HG03520 (cell line): ENCODE results near the gene XIRP2.

ENCODE experiments used
- ATAC-seq: cut with Tn5 transposase; IDR thresholded peaks from one replicate; pipeline ENCODE4 v1.9.1; 2021; ENCODE audit warnings: mild to moderate bottlenecking, moderate library complexity; ENCODE audit not compliant: unreplicated experiment

The XIRP2 gene

DNA sequence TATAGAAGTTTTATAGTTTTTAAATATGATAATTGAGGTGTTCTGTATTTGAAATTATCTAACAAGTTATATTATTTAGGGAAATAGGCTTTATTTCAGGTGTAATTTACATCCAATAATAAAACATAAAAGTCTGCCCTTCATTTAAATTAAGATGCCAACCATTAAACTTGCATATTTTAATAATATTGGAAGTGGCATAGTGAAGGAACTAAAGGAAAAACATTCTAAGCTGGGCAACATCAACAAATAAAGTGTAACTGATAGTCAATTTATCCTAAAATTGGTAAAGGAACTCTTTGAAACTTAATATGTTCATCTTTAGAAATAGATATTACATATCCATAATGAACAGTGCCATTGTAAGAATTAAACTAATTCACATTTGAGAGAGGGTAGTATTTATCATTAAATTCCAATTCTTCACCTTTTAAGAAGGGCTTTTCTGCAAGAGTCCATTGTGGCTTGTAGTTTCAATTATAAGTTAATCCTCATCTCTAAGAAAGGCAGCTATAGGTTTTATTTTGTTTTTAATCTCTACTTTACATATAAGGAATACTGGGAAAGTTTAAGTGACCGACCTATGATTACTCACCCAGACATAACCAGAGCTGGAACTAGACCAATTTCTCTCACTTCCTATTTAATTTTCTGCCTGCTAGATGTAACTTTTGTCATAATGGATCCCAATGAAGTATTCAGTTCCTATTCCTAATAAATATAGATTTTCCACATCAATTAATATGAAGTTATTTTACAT, 401.6 kb downstream of the XIRP2 start:
- no peak for ATAC-seq

DNA sequence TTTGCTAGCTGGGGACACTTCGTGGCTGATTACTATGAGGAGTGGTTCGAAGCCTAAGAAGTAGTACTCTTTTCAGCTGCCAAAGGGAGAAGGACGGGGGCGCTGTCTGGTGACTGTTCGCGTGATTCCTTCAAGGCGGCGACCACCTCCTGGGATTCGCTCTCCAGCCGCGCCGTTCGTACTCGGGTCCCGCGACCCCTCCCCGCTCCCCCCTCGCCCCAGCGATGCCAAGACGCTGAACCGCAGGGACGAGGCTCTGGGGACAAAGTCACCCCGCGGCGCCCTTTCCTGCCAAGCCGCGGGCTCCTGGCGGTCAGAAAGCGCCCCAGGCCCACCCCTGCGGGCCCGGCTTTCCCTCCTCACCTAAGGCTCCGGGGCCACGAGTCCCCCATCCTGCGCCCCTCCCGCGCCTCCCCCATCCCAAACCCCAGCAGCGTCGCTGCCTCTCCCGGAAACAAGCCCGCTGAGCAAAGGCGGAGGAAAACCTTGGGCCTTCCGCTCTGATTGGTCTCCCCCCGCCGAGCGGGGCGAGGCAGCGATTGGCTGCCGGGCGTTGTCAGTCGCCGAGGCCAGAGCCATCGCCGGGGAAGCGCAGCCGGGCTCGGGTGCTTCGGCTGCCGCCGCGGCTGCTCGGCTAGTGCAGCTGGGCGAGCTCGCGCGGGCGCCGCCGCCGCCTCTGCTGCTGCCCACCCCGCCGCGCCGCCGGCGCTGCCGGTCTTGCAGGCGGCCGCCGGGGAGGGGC, 404.3 kb downstream of the XIRP2 start, which contains the start of gene B3GALT1:
TSS of gene B3GALT1 (plus strand) at position 572 of the 742 bp plus-strand sequence.
- ATAC-seq, result peak; percentile 99

DNA sequence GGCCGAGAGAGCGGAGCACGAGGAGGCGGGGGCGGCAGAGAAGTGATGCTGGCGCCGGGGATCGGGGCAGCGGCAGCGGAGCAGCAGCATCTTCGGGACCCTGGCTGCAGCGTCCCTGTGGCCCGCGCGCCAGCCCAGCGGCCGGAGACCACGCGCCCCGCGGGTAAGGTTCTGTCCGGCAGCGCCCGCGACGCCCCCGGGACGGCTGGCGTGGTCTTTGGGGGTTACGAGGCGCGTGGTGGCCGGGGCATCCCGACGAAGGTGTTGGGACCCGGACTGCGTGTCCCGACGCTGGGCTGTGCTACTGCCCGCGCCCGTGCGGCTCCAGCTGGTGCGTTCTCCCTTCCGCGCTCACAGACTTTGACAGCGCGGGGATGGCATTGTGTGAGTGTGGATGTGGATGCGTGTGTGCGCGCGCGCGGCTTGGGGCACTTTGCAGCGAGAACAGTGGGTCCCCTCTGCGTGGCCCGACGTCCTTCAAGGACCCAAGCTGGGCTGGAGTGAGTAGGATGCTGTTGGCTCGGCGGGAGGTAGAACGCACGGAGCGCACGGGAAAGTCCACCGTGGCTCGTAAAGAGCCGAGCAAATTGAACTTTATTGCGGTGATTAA, 405.0 kb downstream of the XIRP2 start:
- ATAC-seq, result peak; percentile 4

DNA sequence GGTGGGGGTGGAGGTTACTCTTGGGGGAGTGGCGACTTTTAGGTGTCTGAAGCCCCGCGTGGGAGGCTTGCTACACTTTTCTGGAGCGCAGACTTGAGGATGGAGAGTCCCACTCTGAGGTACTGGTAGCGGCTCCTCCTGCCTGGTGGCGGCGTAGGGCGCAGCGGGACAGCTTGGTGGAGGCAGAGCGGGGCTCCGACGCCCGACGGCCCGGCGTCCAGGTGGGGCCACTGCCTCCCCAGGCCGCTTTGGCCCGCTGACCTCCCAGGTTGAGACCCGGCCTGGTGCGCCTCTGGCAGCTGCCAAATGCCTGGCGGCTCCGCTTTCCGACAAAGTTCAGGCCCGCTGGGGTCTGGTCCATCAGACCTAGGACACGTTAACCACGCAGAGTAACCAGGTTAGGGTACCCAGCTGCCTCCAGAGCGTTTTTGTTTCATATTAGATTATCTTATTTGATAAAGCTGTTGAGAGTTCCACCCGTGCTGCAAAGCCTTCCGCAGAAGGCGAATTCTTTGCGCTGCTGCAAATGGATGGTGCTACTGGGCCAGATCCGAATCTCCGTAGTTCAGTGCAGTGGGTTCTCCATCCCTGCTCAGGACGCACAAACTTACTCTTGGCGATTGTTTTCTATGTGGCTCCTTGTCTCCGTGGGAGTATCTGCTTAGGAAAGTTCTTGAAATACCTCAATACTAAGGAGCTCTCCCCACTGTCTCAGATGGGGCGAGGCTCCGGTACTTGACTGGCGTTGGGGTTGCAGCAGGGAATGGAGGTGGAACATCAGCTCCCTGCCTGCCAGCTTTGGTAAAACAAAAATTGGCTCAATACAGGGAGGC, 405.9 kb downstream of the XIRP2 start:
- no peak for ATAC-seq

DNA sequence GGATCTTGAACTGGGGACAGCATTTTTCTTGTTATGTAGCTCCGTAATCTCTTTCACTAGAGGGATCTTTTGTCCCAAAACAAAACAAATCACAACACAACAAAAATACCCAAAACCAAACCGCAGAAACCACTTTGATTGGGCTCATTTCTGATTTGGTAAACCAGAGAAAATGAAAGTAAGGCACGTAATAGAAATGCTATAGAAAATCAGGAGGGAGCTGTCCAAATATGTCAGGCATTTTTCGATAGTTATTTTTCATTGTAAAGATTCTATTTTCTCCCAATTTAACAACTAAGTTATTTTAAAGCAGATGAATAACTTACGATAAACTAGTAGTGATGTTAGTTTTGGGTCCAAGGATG, 406.5 kb downstream of the XIRP2 start:
- no peak for ATAC-seq

DNA sequence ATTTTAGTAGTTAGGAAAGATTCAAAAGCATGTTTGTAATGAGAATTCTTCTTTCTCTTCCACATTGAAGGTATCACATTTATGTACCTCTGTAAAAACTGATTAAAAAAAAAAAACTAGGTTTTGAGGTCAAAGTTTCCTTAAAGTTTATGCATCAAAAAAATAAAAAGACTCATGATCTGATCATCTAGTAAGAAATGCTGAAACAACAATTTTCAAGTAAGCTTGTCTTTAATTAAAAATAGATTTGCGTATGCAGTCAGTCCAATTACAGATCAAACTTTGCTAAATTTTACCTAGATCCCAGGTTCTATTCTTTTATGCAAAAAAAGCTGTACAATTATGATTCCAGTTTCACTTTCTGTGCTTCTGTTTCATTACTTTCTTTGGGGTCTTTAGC, 409.0 kb downstream of the XIRP2 start:
- no peak for ATAC-seq

DNA sequence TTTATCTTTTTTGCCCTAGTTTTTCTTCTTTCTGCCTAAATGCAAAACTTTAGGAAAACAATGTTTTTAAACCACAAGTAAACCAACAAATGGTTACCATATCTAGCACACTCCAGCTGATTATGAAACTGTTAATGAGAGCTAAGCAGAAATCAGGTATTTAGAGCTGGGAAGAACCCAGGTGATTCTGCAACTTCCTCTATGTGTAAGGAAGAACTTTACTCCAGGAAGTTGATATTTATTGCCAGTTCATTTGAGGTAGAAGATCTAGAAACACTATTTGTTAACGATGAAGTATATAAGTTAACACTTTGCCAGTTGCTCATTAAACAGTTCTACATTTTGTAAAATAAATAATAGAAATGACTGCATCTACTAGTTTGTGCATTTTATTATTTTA, 409.7 kb downstream of the XIRP2 start:
- ATAC-seq, result no peak
